CD4-positive, alpha-beta memory T cell (primary cell): ENCODE measurements around the gene CASS4. TPM values are rescaled to one million over a fixed set of nuclear protein-coding genes. Genes with fewer than 3 reads are reported as not detected.
"Not testable (repeated sequence)": the region's sequence is repeated elsewhere in the genome, so short reads cannot be mapped to it uniquely, and the experiment has no call there.

Experiments used
- CTCF ChIA-PET: fragments of 350-600 bp; sonication (Branson Sonifier 250); formaldehyde crosslinking; loops from one replicate; lab custom pipeline; 2021; ENCODE audit warnings: inconsistent platforms; ENCODE audit not compliant: partially characterized antibody; lab: Charles Lee
- POLR2A ChIA-PET: fragments of 350-600 bp; sonication (Branson Sonifier 250); formaldehyde crosslinking; loops from one replicate; lab custom pipeline; 2021; ENCODE audit not compliant: partially characterized antibody; lab: Charles Lee
- DNase-seq, 5 donors: peaks; one replicate each; pipeline versions ENCODE4 v3.0.0 to v3.0.0-alpha.2; 2020 to 2022; ENCODE audit warnings: mixed read lengths in 1 of 5
- H3K27ac ChIP-seq: one replicate; pipeline ENCODE4 v1.7.0; 2013; ENCODE audit warnings: low read depth, low read length
- H3K27me3 ChIP-seq: 2 replicates; pipeline ENCODE4 v1.7.0; 2013; ENCODE audit warnings: mild to moderate bottlenecking, low read length, moderate library complexity; ENCODE audit not compliant: insufficient read depth
- H3K36me3 ChIP-seq: 2 replicates; pipeline ENCODE4 v1.7.0; 2013; ENCODE audit warnings: mild to moderate bottlenecking, low read length, moderate library complexity; ENCODE audit not compliant: insufficient read depth
- H3K4me1 ChIP-seq: 2 replicates; pipeline ENCODE4 v1.7.0; 2013; ENCODE audit warnings: mild to moderate bottlenecking, low read length, moderate library complexity; ENCODE audit not compliant: insufficient read depth
- H3K4me3 ChIP-seq, 2 donors: one replicate each; pipeline ENCODE4 v1.7.0; 2013; ENCODE audit warnings: low read length in 2 of 2, mild to moderate bottlenecking in 1 of 2
- H3K9me3 ChIP-seq, 2 donors: one replicate each; pipeline ENCODE4 v1.7.0; 2013; ENCODE audit warnings: low read length in 2 of 2, control low read depth in 1 of 2; ENCODE audit not compliant: control insufficient read depth in 1 of 2
- H3K27ac Mint-ChIP-seq, 7 donors: one replicate each; pipeline ENCODE4 v1.8.0; 2020 to 2021; ENCODE audit warnings: mixed read lengths in 7 of 7, mild to moderate bottlenecking in 6 of 7, inconsistent platforms in 3 of 7, moderate library complexity in 3 of 7
- H3K27me3 Mint-ChIP-seq, 2 donors: one replicate each; pipeline ENCODE4 v1.8.0; 2020 to 2021; ENCODE audit warnings: mixed read lengths in 2 of 2
- H3K36me3 Mint-ChIP-seq, 2 donors: one replicate each; pipeline ENCODE4 v1.8.0; 2020 to 2021; ENCODE audit warnings: mixed read lengths in 2 of 2, inconsistent platforms in 1 of 2, mild to moderate bottlenecking in 1 of 2
- H3K4me1 Mint-ChIP-seq, 4 donors: one replicate each; pipeline ENCODE4 v1.8.0; 2020 to 2021; ENCODE audit warnings: mixed read lengths in 4 of 4, mild to moderate bottlenecking in 1 of 4
- H3K4me3 Mint-ChIP-seq, 8 donors: one replicate each; pipeline ENCODE4 v1.8.0; 2020 to 2021; ENCODE audit warnings: mixed read lengths in 8 of 8, mild to moderate bottlenecking in 7 of 8, moderate library complexity in 6 of 8, inconsistent platforms in 3 of 8
- H3K9me3 Mint-ChIP-seq, 8 donors: one replicate each; pipeline ENCODE4 v1.8.0; 2020 to 2021; ENCODE audit warnings: mixed read lengths in 8 of 8, mild to moderate bottlenecking in 5 of 8, inconsistent platforms in 3 of 8, moderate library complexity in 1 of 8
- intact Hi-C: fragments of 100-400 bp; cut with micrococcal nuclease; formaldehyde crosslinking; loops from one replicate; pipeline ENCODE4 v1.15.1; 2023
- polyA plus RNA-seq, 2 donors: library from polyadenylated mRNA; unstranded; fragments of 300-500 nt; fragmentation: Illumina TruSeq; gene quantifications; one replicate each; pipeline ENCODE4 v1.2.3, GENCODE V29; 2021
- total RNA-seq, 2 experiments: library from RNA; stranded (reverse); gene quantifications; one replicate each; pipeline ENCODE4 v1.2.3, GENCODE V29; 2021

CASS4 gene
- total and polyA plus RNA-seq, 4 experiments from 2014 or later: 3.3 to 10.9 (median 7.9) TPM

DNA sequence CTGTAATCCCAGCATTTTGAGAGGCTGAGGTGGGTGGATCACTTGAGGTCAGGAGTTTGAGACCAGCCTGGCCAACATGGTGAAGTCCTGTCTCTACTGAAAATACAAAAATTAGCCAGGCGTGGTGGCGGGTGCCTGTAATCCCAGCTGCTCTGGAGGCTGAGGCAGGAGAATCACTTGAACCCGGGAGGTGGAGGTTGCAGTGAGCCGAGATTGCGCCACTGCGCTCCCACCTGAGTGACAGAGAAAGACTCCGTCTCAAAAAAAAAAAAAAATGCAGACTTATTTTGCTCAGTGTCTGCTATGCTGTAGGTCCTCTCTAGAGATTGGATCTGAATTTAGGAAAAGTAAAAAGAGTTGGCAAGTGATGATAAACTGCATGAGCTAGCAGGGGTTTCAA lies 773 bp upstream of the CASS4 start:
- intact Hi-C loops: loop anchor here (10.0 kb wide), 1 partner anchor 984 kb away; the partner anchor contains the start of gene RBM38
- not testable (repeated sequence) for H3K9me3 Mint-ChIP-seq, H3K27me3 ChIP-seq, DNase-seq, H3K9me3 ChIP-seq, H3K27me3 Mint-ChIP-seq
- Histone ChIP-seq H3K4me3 (peak overlapping the region; percentile 24 to 67), H3K4me1 (peaks cover 52% of the 10 kb centered on the region), H3K36me3 (peaks cover 14% of the 10 kb centered on the region), H3K27ac (peak overlapping the region; percentile 80)
- Mint-ChIP-seq H3K27ac (peak overlapping the region; percentile 94 to 99 (median 98)), H3K4me3 (peak overlapping the region; percentile 90 to 98 (median 94)), H3K4me1 (peaks cover 27 to 65% (median 43%) of the 10 kb centered on the region in 4 donors), H3K36me3 (peaks cover 21 to 39% of the 10 kb centered on the region in 2 donors)
- POLR2A ChIA-PET: interaction anchor here (0.7 to 4.9 kb wide), 14 partner anchors 10 to 1978 kb away, joined by 3 to 58 read pairs (median 8); partner anchors contain the start of genes AURKA, CSTF1, RTF2 and VAPB
- CTCF ChIA-PET: interaction anchor here (1.2 to 3.2 kb wide), 6 partner anchors 10 to 22 kb away, joined by 3 to 29 read pairs (median 9); no protein-coding TSS in a partner anchor

DNA sequence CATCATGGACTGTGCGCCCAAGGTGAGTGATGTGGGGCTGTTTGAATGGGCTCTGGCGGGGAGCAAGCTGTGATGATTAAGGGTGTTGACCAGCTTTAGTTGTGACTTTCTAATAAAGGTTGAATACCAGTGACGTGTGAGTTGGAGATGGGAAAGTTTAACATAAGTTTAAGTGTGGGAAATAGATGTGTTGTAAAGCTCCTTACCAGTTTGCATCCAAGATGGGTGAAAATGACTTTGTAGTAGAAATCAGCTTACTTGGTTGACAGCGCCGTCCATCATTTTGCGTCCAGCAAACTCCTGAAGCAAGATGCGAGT lies 372 bp downstream of the CASS4 start:
- H3K4me3 Mint-ChIP-seq: peak overlapping the region; percentile 90 to 98 (median 94)
- no peaks in the 10 kb centered on the region for H3K9me3 Mint-ChIP-seq
- peaks cover 38 to 70% (median 53%) of the 10 kb centered on the region in 4 donors for H3K4me1 Mint-ChIP-seq
- peaks cover 64% of the 10 kb centered on the region for H3K4me1 ChIP-seq
- H3K27me3 Mint-ChIP-seq: no peaks in the 10 kb centered on the region
- H3K27ac ChIP-seq: peak overlapping the region; percentile 80
- H3K36me3 Mint-ChIP-seq: peaks cover 13 to 28% of the 10 kb centered on the region in 2 donors
- ChIA-PET POLR2A (interaction anchor here (0.8 to 4.9 kb wide), 19 partner anchors 8 to 986 kb away, joined by 3 to 58 read pairs (median 5); partner anchors contain the start of genes AURKA, CSTF1 and RTF2), CTCF (interaction anchor here (1.2 to 3.2 kb wide), 7 partner anchors 9 to 37 kb away, joined by 3 to 29 read pairs (median 9); no protein-coding TSS in a partner anchor)
- peak overlapping the region; percentile 24 to 67 for H3K4me3 ChIP-seq
- peak in 1 of 5 donors; percentile 8 for DNase-seq
- no peaks in the 10 kb centered on the region for H3K27me3 ChIP-seq
- peaks cover 4% of the 10 kb centered on the region for H3K36me3 ChIP-seq
- H3K27ac Mint-ChIP-seq: peak overlapping the region; percentile 94 to 99 (median 98)
- no peaks in the 10 kb centered on the region for H3K9me3 ChIP-seq
- intact Hi-C loops: loop anchor here (1.0 to 10.0 kb wide), 4 partner anchors 20 to 982 kb away; partner anchors contain the start of genes AURKA, CSTF1, RBM38 and RTF2

DNA sequence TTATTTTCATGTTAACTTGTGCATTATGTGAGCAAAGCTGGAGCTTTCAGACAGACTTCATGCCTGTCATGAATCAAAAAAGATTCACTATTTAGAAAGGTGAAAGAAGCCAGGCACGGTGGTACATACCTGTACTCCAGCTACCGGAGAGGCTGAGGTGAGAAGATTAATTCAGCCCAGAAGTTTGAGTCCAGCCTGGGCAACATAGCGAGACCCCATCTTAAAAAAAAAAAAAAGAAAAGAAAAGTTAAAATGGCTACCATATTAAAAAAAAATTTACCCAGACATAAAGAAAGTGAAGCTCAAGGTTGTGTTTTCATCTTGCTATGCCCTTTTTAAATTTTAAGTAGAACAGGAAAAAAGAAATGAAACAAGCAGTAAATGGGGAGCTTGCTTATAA lies 889 bp downstream of the CASS4 start:
- H3K4me1 Mint-ChIP-seq: peaks cover 40 to 75% (median 58%) of the 10 kb centered on the region in 4 donors
- peak overlapping the region; percentile 80 for H3K27ac ChIP-seq

DNA sequence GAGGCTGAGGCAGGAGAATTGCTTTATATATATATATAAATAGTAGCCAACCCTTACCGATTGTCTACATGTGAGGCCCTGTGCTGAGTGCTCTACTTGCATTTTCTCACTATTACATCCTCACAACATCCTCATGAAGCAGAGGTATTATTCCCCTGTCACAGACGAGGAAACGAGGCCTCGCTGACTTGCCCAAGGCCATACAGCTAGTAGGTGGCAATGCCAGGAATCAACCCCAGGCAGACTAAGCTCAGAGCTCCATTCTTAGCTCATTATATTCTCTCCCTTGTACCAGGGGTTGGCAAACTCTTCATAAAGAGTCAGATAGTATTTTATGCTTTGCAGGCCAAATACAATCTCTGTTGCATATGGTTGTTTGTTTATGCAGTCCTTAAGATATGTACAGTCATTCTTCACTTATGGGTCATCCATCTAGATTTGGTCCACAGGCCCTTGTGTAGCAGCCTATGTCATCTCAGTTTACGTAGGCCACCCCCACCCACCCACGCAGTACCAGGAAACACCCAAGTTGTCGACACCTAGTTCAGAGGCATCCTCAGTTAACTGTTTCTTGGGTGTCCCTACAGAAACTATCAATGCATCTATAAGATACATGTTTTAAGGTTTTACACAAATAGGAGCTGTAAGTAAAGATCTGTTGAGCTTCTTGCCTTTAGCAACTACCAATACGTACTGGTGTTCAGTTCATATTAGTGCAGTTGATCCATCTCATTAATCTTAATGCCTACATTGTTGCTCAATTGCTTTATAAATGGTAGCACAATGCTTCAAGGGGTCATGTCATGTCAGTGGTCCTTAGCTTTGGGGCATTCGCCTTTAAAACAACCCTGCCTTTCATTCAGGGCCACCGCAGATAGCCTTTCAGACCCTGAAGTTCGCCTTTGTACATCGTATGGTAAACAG lies 3.0 kb downstream of the CASS4 start:
- intact Hi-C loops: loop anchor here (10.0 kb wide), 1 partner anchor 980 kb away; the partner anchor contains the start of gene RBM38
- Histone ChIP-seq H3K9me3 (no peaks in the 10 kb centered on the region), H3K4me3 (peak overlapping the region in 1 of 2 donors; percentile 8), H3K27me3 (no peaks in the 10 kb centered on the region), H3K4me1 (peaks cover 90% of the 10 kb centered on the region), H3K27ac (peak overlapping the region; percentile 80), H3K36me3 (no peaks in the 10 kb centered on the region)
- Mint-ChIP-seq H3K27ac (peak overlapping the region; percentile 94 to 98 (median 95)), H3K27me3 (no peaks in the 10 kb centered on the region), H3K4me1 (peaks cover 51 to 83% (median 69%) of the 10 kb centered on the region in 4 donors), H3K36me3 (peaks cover 4 to 16% of the 10 kb centered on the region in 2 donors), H3K9me3 (no peaks in the 10 kb centered on the region), H3K4me3 (peak overlapping the region; percentile 38 to 98 (median 72))
- CTCF ChIA-PET: interaction anchor here (1.5 to 2.4 kb wide), 2 partner anchors 14 to 17 kb away, joined by 5 to 6 read pairs; no protein-coding TSS in a partner anchor
- DNase-seq: peak in 4 of 5 donors; percentile 42 to 79 (median 48)
- POLR2A ChIA-PET: interaction anchor here (0.9 to 4.9 kb wide), 7 partner anchors 10 to 54 kb away, joined by 3 to 40 read pairs (median 4); partner anchors contain the start of genes AURKA, CSTF1 and RTF2

More for the DNA sequence above, 889 bp downstream of the CASS4 start:
- Histone ChIP-seq H3K27me3 (no peaks in the 10 kb centered on the region), H3K36me3 (no peaks in the 10 kb centered on the region), H3K9me3 (no peaks in the 10 kb centered on the region), H3K4me3 (peak overlapping the region; percentile 24 to 67), H3K4me1 (peaks cover 69% of the 10 kb centered on the region)
- H3K36me3 Mint-ChIP-seq: peaks cover 8 to 24% of the 10 kb centered on the region in 2 donors
- peak in 1 of 5 donors; percentile 24 for DNase-seq
- ChIA-PET POLR2A (interaction anchor here (0.6 to 4.9 kb wide), 12 partner anchors 8 to 81 kb away, joined by 3 to 58 read pairs (median 10); partner anchors contain the start of genes AURKA, CSTF1 and RTF2), CTCF (interaction anchor here (1.4 to 3.2 kb wide), 7 partner anchors 9 to 37 kb away, joined by 3 to 29 read pairs (median 6); no protein-coding TSS in a partner anchor)
- peak overlapping the region; percentile 94 to 99 (median 98) for H3K27ac Mint-ChIP-seq
- no peaks in the 10 kb centered on the region for H3K27me3 Mint-ChIP-seq
- intact Hi-C loops: loop anchor here (1.0 to 10.0 kb wide), 4 partner anchors 21 to 982 kb away; partner anchors contain the start of genes AURKA, CSTF1, RBM38 and RTF2
- no peaks in the 10 kb centered on the region for H3K9me3 Mint-ChIP-seq
- peak overlapping the region; percentile 90 to 98 (median 94) for H3K4me3 Mint-ChIP-seq

DNA sequence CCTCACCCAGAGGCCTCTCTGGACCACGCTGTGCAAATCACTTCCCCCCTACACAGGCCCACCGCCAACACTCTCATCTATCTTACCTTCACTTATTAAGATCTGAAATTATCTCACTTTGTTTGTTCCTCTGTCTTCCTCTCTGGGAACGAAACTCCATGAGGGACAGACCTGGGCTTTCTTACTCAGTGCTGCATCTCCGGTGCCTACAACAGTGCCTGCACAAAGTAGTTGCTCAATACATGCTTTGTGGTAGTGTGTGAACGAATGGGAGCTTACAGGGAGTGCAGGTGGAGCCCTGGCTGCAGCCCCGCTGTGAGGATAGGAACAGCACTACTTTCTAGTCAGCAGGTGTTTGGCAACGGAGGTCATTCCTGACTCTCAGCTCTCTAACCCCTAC lies 5.3 kb downstream of the CASS4 start:
- peaks cover 57 to 91% (median 73%) of the 10 kb centered on the region in 4 donors for H3K4me1 Mint-ChIP-seq
- no peaks in the 10 kb centered on the region for H3K27me3 Mint-ChIP-seq
- Histone ChIP-seq H3K27me3 (no peaks in the 10 kb centered on the region), H3K4me1 (peaks cover 99% of the 10 kb centered on the region), H3K36me3 (no peaks in the 10 kb centered on the region), H3K9me3 (no peaks in the 10 kb centered on the region), H3K4me3 (no peak overlapping the region), H3K27ac (peak overlapping the region; percentile 61)
- intact Hi-C loops: loop anchor here (10.0 kb wide), 1 partner anchor 977 kb away; the partner anchor contains the start of gene RBM38
- H3K4me3 Mint-ChIP-seq: peak overlapping the region in 5 of 8 donors; percentile 58 to 92 (median 80)
- peak overlapping the region; percentile 92 to 98 (median 94) for H3K27ac Mint-ChIP-seq
- DNase-seq: no peak
- ChIA-PET CTCF (interaction anchor here (2.2 kb wide), 1 partner anchor 24 kb away, joined by 6 read pairs; no protein-coding TSS in a partner anchor), POLR2A (interaction anchor here (1.2 to 2.9 kb wide), 5 partner anchors 12 to 46 kb away, joined by 3 to 36 read pairs (median 16); partner anchors contain the start of genes AURKA and CSTF1)
- H3K9me3 Mint-ChIP-seq: no peaks in the 10 kb centered on the region
- peaks cover 4 to 10% of the 10 kb centered on the region in 2 donors for H3K36me3 Mint-ChIP-seq

DNA sequence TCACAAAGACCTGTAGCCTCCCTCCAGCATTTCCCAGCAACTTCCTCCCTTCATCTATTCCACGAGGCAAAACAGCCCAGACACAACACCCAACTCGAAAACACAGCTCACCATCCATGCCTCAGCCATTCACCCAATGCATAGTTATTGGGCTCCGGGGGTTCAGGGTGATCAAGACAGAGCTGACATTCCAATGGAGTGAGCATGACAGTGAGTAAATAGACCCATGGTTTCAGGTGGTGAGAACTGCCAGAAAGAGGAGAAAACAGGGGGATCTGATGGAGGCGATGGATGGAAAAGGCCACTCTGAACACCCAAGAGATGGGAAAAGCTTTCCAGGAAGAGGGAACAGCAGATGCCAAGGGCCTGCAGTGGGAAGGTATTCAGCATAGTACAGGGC lies 5.9 kb downstream of the CASS4 start:
- H3K4me3 ChIP-seq: peak overlapping the region in 1 of 2 donors; percentile 17
- peak overlapping the region; percentile 92 to 98 (median 94) for H3K27ac Mint-ChIP-seq
- ChIA-PET CTCF (interaction anchor here (1.0 to 2.2 kb wide), 6 partner anchors 8 to 25 kb away, joined by 3 to 8 read pairs (median 4); no protein-coding TSS in a partner anchor), POLR2A (interaction anchor here (0.9 to 2.9 kb wide), 10 partner anchors 9 to 51 kb away, joined by 3 to 36 read pairs (median 8); partner anchors contain the start of genes AURKA, CSTF1 and RTF2)
- H3K4me1 ChIP-seq: peaks cover 99% of the 10 kb centered on the region
- H3K27me3 ChIP-seq: no peaks in the 10 kb centered on the region
- peaks cover 4 to 7% of the 10 kb centered on the region in 2 donors for H3K36me3 Mint-ChIP-seq
- no peaks in the 10 kb centered on the region for H3K36me3 ChIP-seq
- peaks cover 60 to 91% (median 75%) of the 10 kb centered on the region in 4 donors for H3K4me1 Mint-ChIP-seq
- H3K4me3 Mint-ChIP-seq: peak overlapping the region; percentile 66 to 92 (median 74)
- H3K27ac ChIP-seq: peak overlapping the region; percentile 61
- H3K9me3 Mint-ChIP-seq: no peaks in the 10 kb centered on the region
- no peaks in the 10 kb centered on the region for H3K27me3 Mint-ChIP-seq
- no peak for DNase-seq
- intact Hi-C loops: loop anchor here (10.0 kb wide), 1 partner anchor 977 kb away; the partner anchor contains the start of gene RBM38
- no peaks in the 10 kb centered on the region for H3K9me3 ChIP-seq
